IMR-90 (cell line): ENCODE results near the gene IFIT1B. TPM values are rescaled to one million over a fixed set of nuclear protein-coding genes. Genes with fewer than 3 reads are reported as not detected.

Experiments
- ATAC-seq: fragments of 200-7000 bp; cut with Tn5 transposase; 2 replicates; pipeline ENCODE4 v1.9.1; 2020; ENCODE audit warnings: low read depth, mild to moderate bottlenecking, moderate library complexity
- Bru-seq: library from RNA; stranded (reverse); fragments of 400-500 nt; gene quantifications from one replicate; lab custom pipeline; 2021; lab: Mats Ljungman, UMichigan
- BruChase-seq, 2 experiments: library from RNA; stranded (reverse); fragments of 400-500 nt; gene quantifications; one replicate each; lab custom pipeline; 2021; lab: Mats Ljungman, UMichigan
- BruUV-seq: library from RNA; stranded (reverse); fragments of 400-500 nt; replicated peaks from 2 replicates; lab custom pipeline; 2021; lab: Mats Ljungman, UMichigan
- CTCF ChIA-PET: fragments of 300-600 bp; formaldehyde crosslinking; extraction: SDS; loops from one replicate; lab custom pipeline; 2021; ENCODE audit warnings: antibody characterized with exemption; lab: Yijun Ruan, JAX
- POLR2A ChIA-PET: fragments of 300-600 bp; sonication (Branson Sonifier 250); formaldehyde crosslinking; loops from one replicate; lab custom pipeline; 2022; ENCODE audit warnings: antibody characterized with exemption; ENCODE audit not compliant: unreplicated experiment; lab: Charles Lee
- DNase-seq: peaks from one replicate; pipeline ENCODE4 v3.0.0; 2013
- H2AFZ ChIP-seq: replicated peaks from 2 replicates; pipeline ENCODE3; 2013; ENCODE audit warnings: low read length, mild to moderate bottlenecking; ENCODE audit not compliant: poor library complexity
- H2AK5ac ChIP-seq: 2 replicates; pipeline ENCODE4 v1.6.1; 2013; ENCODE audit warnings: low read depth, low read length, inconsistent platforms
- H2AK9ac ChIP-seq: replicated peaks from 2 replicates; pipeline ENCODE3; 2013; ENCODE audit warnings: mild to moderate bottlenecking, low read depth, low read length, moderate library complexity; ENCODE audit not compliant: poor library complexity
- H2BK120ac ChIP-seq: 2 replicates; pipeline ENCODE4 v1.6.1; 2013; ENCODE audit warnings: low read depth, low read length, inconsistent platforms
- H2BK15ac ChIP-seq: 3 replicates; pipeline ENCODE4 v1.6.1; 2013; ENCODE audit warnings: low read depth, low read length, inconsistent platforms
- H2BK20ac ChIP-seq: 2 replicates; pipeline ENCODE4 v1.6.1; 2013; ENCODE audit warnings: low read depth, mild to moderate bottlenecking, inconsistent platforms, low read length, moderate library complexity
- H2BK5ac ChIP-seq: 2 replicates; pipeline ENCODE4 v1.6.1; 2013; ENCODE audit warnings: mild to moderate bottlenecking, low read depth, low read length, inconsistent platforms; ENCODE audit not compliant: poor library complexity, severe bottlenecking
- H3K14ac ChIP-seq: replicated peaks from 2 replicates; pipeline ENCODE4 v1.6.1; 2013; ENCODE audit warnings: low read depth, low read length, inconsistent platforms
- H3K18ac ChIP-seq: 2 replicates; pipeline ENCODE4 v1.6.1; 2013; ENCODE audit warnings: low read depth, low read length, control low read depth
- H3K23ac ChIP-seq: 2 replicates; pipeline ENCODE4 v1.6.1; 2013; ENCODE audit warnings: low read depth, low read length, inconsistent platforms
- H3K27ac ChIP-seq: 2 replicates; pipeline ENCODE4 v1.5.1; 2013; ENCODE audit warnings: mild to moderate bottlenecking, control low read depth, low read length; ENCODE audit not compliant: insufficient read depth
- H3K27me3 ChIP-seq: 2 replicates; pipeline ENCODE4 v1.6.1; 2013; ENCODE audit warnings: low read length; ENCODE audit not compliant: control insufficient read depth, insufficient read depth
- H3K36me3 ChIP-seq: 2 replicates; pipeline ENCODE4 v1.6.1; 2013; ENCODE audit warnings: low read length, mixed read lengths; ENCODE audit not compliant: control insufficient read depth, insufficient read depth
- H3K4ac ChIP-seq: 2 replicates; pipeline ENCODE4 v1.6.1; 2013; ENCODE audit warnings: low read depth, low read length, inconsistent platforms
- H3K4me1 ChIP-seq: 2 replicates; pipeline ENCODE4 v1.6.1; 2013; ENCODE audit warnings: low read length, mixed read lengths; ENCODE audit not compliant: control insufficient read depth, insufficient read depth
- H3K4me2 ChIP-seq: 2 replicates; pipeline ENCODE4 v1.6.1; 2013; ENCODE audit warnings: low read depth, mild to moderate bottlenecking, control low read depth, low read length, moderate library complexity
- H3K4me3 ChIP-seq: 2 replicates; pipeline ENCODE4 v1.5.1; 2013; ENCODE audit warnings: low read depth, mild to moderate bottlenecking, control low read depth, low read length, moderate library complexity; ENCODE audit not compliant: insufficient read depth
- H3K56ac ChIP-seq: 2 replicates; pipeline ENCODE4 v1.6.1; 2013; ENCODE audit warnings: low read length, inconsistent platforms; ENCODE audit not compliant: insufficient read depth; ENCODE audit errors: extremely low read depth
- H3K79me1 ChIP-seq, 2 experiments: 2 replicates each; pipeline ENCODE4 v1.6.1; 2013; ENCODE audit warnings: low read length in 2 of 2, inconsistent platforms in 1 of 2, low read depth in 1 of 2
- H3K9ac ChIP-seq: 2 replicates; pipeline ENCODE4 v1.6.1; 2013; ENCODE audit warnings: low read depth, low read length, control low read depth
- H3K9me1 ChIP-seq: 2 replicates; pipeline ENCODE4 v1.6.1; 2013; ENCODE audit warnings: low read length, inconsistent platforms; ENCODE audit not compliant: insufficient read depth
- H3K9me3 ChIP-seq: 2 replicates; pipeline ENCODE4 v1.6.1; 2013; ENCODE audit warnings: low read length; ENCODE audit not compliant: control insufficient read depth, insufficient read depth
- H4K20me1 ChIP-seq: 2 replicates; pipeline ENCODE4 v1.6.1; 2013; ENCODE audit warnings: low read length, inconsistent platforms; ENCODE audit not compliant: insufficient read depth
- H4K5ac ChIP-seq: 2 replicates; pipeline ENCODE4 v1.6.1; 2013; ENCODE audit warnings: mild to moderate bottlenecking, low read depth, low read length, control low read depth
- H4K8ac ChIP-seq, 2 experiments: 2 replicates each; pipeline ENCODE4 v1.6.1; 2013; ENCODE audit warnings: low read depth in 2 of 2, low read length in 2 of 2, control low read depth in 1 of 2, inconsistent platforms in 1 of 2
- H4K91ac ChIP-seq: 2 replicates; pipeline ENCODE4 v1.6.1; 2013; ENCODE audit warnings: low read depth, low read length, inconsistent platforms; ENCODE audit not compliant: insufficient read depth
- SMC3 ChIP-seq: fragments of 150-350 bp; IDR thresholded peaks from 2 replicates; pipeline ENCODE4 v1.6.1; 2016; ENCODE audit warnings: low read depth, mild to moderate bottlenecking, antibody characterized with exemption, low read length, moderate library complexity
- WGBS, 2 experiments: methylation state at CpG; one replicate each; pipeline versions ENCODE4 v1.1.5 to v1.1.7; 2013; ENCODE audit warnings: missing lambda C conversion rate in 2 of 2; ENCODE audit not compliant: insufficient read length in 1 of 2; ENCODE audit errors: extremely low coverage in 2 of 2; 5-methylcytosine and 5-hydroxymethylcytosine counted together
- dilution Hi-C: fragments of 300-500 bp; cut with HindIII; formaldehyde crosslinking; loops from one replicate; pipeline ENCODE4 v1.14.3; 2018; ENCODE audit warnings: low sequenced_read_pairs; ENCODE audit not compliant: unreplicated experiment
- in situ Hi-C: fragments of 300-500 bp; cut with MboI; formaldehyde crosslinking; loops from 3 replicates; pipeline ENCODE4 v1.14.3; 2019; ENCODE audit warnings: low sequenced_read_pairs, inconsistent platforms, mixed read lengths
- intact Hi-C: fragments of 100-400 bp; cut with micrococcal nuclease; formaldehyde crosslinking; loops from 2 replicates; pipeline ENCODE4 v1.10.0; 2022
- long read RNA-seq: library from polyadenylated mRNA; unstranded; transcript quantifications from one replicate; pipeline ENCODE4 v2.0.0, GENCODE V29; 2021; ENCODE audit not compliant: unreplicated experiment
- polyA plus RNA-seq, 3 experiments: library from polyadenylated mRNA; depleted of rRNA; stranded (reverse); fragments of >200 nt; gene quantifications; 2 replicates each; pipeline ENCODE4 v1.2.3, GENCODE V29; 2012; ENCODE audit warnings: low replicate concordance in 1 of 3
- total RNA-seq: library from RNA; depleted of rRNA; stranded (reverse); fragments of >200 nt; gene quantifications from 2 replicates; pipeline ENCODE4 v1.2.3, GENCODE V29; 2012; rRNA removed

Gene IFIT1B, protein sequence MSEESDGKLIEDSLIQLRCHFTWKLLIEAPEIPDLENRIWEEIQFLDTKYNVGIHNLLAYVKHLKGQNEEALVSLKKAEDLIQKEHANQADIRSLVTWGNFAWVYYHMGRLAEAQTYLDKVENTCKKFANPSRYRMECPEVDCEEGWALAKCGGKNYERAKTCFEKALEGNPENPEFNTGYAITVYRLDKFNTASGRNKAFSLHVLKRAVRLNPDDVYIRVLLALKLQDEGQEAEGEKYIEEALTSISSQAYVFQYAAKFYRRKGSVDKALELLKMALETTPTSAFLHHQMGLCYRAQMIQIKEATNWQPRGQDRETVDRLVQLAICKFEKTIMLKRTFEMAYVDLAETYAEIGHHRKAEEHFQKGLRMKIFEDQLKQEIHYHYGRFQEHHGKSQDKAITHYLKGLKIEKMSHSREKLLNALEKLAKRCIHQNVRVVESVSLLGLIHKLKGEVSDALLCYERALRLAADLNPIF
- not detected in 2 replicates for total RNA-seq
- polyA plus RNA-seq (2012; rRNA removed) = not detected in 2 replicates
- polyA plus RNA-seq (2012; cell fraction: cytosol; rRNA removed) = not detected in 2 replicates
- polyA plus RNA-seq (2012; cell fraction: nucleus; rRNA removed; ENCODE audit: low replicate concordance) = not detected in 2 replicates
- not detected for Bru-seq, nascent RNA
- not detected for BruChase-seq, experiment 1, labeled RNA remaining after a 6-hour chase
- not detected for BruChase-seq, experiment 2, labeled RNA remaining after a 2-hour chase
- long read RNA-seq = 0 reads

DNA sequence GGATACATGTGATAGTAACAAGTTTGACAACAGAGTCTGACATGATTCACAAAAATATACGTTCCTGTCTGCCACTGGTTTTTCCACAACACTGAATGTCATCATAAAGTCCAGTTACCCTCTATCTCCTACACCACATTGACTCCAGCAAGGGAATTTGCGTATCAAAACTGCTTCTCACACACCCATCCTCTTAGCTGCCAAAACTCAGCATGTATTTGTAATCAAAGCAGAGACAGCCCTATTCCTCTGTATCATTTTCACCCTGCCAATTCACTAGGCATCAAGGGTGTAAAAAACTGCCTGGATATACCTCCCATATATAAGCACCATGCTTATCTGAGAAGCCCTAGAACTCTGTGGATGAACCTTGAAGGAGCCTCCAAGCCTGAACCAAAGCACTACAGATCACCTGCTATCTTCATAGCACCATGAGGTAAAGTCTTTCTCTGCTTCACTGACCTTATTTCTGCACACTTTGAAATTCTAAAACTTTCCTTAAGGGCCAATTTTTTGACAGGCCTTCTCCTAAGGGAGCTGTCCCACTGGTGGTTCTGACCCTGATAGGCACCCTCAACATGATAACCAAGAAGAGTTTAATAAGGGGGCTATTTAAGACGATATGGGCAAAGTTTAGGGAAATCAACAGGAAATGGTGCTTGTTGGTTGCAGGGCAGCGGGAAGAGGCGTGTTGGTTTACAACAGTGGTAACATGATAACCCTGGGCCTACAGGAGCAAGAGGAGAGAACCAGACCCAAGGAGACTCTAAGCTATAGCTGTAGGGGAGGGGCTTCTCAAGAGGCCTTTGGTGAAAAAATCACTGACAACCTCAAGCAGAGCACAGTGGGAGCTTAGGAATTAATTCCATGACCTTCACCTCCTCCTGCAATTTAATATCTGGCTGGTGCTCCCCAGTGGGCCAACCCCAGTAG, at the start of gene IFIT1B:
Gene IFIT1B, plus strand, starts transcription at position 352 of the 933 bp plus-strand sequence. Its CDS starts 80 bp downstream, at position 432.
- Histone ChIP-seq H2AK5ac (no peak within 1 kb of the TSS), H2BK5ac (no peak within 1 kb of the TSS), H3K4me1 (peaks cover 6% of the 10 kb centered on the region), H3K36me3 (no peaks in the 10 kb centered on the region), H3K9me1 (peaks cover 6% of the 10 kb centered on the region), H3K9me3 (no peaks in the 10 kb centered on the region), H4K91ac (no peak within 1 kb of the TSS), H4K20me1 (peaks cover 8% of the 10 kb centered on the region; the same call in 1 of the 2 replicates), H2AK9ac (no peak within 1 kb of the TSS), H3K27me3 (no peaks in the 10 kb centered on the region), H2BK20ac (no peak within 1 kb of the TSS), H4K8ac (no peak within 1 kb of the TSS), H3K18ac (no peak within 1 kb of the TSS), H3K56ac (no peak within 1 kb of the TSS), H3K4ac (no peak within 1 kb of the TSS), H3K79me1 (no peaks in the 10 kb centered on the region), H3K14ac (no peak within 1 kb of the TSS), H3K23ac (no peak within 1 kb of the TSS), H4K5ac (no peak within 1 kb of the TSS), H3K9ac (no peak within 1 kb of the TSS), H2BK120ac (no peak within 1 kb of the TSS), H2AFZ (no peak within 1 kb of the TSS), H3K27ac (no peak within 1 kb of the TSS), H3K4me2 (no peak within 1 kb of the TSS), H2BK15ac (no peak within 1 kb of the TSS), H3K4me3 (no peak within 1 kb of the TSS)
- TF ChIP-seq SMC3 = no peak
- 89% methylated on average over 4 of the region's 5 CpGs; no CpG with 5 or more reads in 1 of the 2 experiments for WGBS, 2 experiments
- CTCF ChIA-PET = interaction anchor here (0.6 to 1.1 kb wide), 2 partner anchors 9 to 15 kb away, joined by 3 read pairs; partner anchors contain the start of gene IFIT1
- no TSS peak for BruUV-seq
- ATAC-seq (no peak), DNase-seq (no peak)
- intact Hi-C loops (no loop called here), in situ Hi-C loops (no loop called here), dilution Hi-C loops (no loop called here)
- POLR2A ChIA-PET = no interaction called here
